Upper lobe of left lung (tissue), 4 donors: ENCODE measurements around the gene THAP5.
A peak's percentile ranks its signal among the peaks of the same experiment; 100 is the strongest.

Source experiments
- CTCF ChIP-seq, 6 experiments: fragments of 450-650 bp in 4 of 6; fragments of 200-600 bp in 2 of 6; sonication (generic) in 2 of 6; IDR thresholded peaks; one replicate each; pipeline ENCODE4 v1.5.1; 2016 to 2019; ENCODE audit warnings: antibody characterized with exemption in 6 of 6
- POLR2A ChIP-seq, 4 donors: fragments of 450-650 bp; IDR thresholded peaks; one replicate each; pipeline ENCODE4 v1.5.1; 2016 to 2017; ENCODE audit warnings: antibody characterized with exemption in 4 of 4, mild to moderate bottlenecking in 2 of 4
- POLR2AphosphoS5 ChIP-seq, 2 donors: sonication (generic); formaldehyde crosslinking; IDR thresholded peaks; one replicate each; pipeline ENCODE4 v1.5.1; 2017; ENCODE audit warnings: antibody characterized with exemption in 2 of 2

- TF ChIP-seq CTCF (IDR thresholded peaks at IDR 0.05) (peak in 2 of 6 experiments; percentile 27 to 44), POLR2AphosphoS5 (IDR thresholded peaks at IDR 0.05) (peak; percentile 94 to 96), POLR2A (IDR thresholded peaks at IDR 0.05) (peak; percentile 63 to 98 (median 91))
These were observed 43.3 kb downstream of the THAP5 start, which contains the start of gene PNPLA8 for GRCh38 chr7:108525985-108526767.
